GM18499 (cell line): ENCODE results near the gene CACNA1C.
"Not testable (repeated sequence)": the region's sequence is repeated elsewhere in the genome, so short reads cannot be mapped to it uniquely, and the experiment has no call there.

Experiments
- ATAC-seq: cut with Tn5 transposase; IDR thresholded peaks from one replicate; pipeline ENCODE4 v1.9.1; 2021; ENCODE audit warnings: moderate number of reproducible peaks; ENCODE audit not compliant: insufficient read depth, unreplicated experiment

Gene CACNA1C

GRCh38 chr12:2135661-2136418 lies 83.1 kb downstream of the CACNA1C start:
- not testable (repeated sequence) for ATAC-seq

DNA sequence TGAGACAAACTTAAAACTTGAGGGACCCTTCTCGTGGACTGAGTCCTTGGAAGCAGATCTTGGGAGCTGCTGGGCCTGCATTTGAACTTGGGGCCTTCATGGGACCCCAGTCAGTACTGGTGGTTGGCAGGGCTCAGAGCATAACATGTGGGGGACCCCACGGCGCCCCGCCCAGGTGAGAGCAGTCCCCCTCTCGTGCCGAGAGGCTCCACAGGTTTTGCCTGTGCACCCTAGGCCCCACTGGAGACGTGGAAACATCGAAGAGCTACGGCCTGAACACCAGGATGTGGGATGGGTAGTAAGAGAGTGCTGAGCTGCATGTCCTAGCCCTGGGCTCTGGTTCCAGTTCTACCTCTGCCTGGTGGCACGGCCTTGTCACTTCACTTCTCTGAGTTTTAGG lies 84.1 kb downstream of the CACNA1C start:
- ATAC-seq: no peak

DNA sequence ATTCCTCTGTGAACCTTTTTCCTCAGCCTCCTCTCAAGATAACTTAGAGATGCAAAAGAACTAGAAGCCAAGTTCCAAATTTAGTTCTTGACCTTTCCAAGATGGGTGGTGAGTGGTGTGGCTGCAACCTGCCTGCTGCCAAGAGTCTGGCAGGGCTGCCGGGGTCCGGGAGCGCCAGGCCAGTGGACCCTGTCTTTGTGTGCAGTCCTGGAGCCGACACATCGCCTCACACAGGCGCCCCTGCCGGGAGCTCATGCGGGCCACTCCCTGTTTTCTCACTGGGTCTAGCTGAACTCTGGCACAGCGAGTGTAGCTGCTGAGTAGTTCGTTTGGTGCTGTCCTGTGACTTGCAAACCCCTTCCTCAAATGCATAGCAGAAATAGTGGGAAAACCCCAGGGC lies 84.9 kb downstream of the CACNA1C start:
- no peak for ATAC-seq

DNA sequence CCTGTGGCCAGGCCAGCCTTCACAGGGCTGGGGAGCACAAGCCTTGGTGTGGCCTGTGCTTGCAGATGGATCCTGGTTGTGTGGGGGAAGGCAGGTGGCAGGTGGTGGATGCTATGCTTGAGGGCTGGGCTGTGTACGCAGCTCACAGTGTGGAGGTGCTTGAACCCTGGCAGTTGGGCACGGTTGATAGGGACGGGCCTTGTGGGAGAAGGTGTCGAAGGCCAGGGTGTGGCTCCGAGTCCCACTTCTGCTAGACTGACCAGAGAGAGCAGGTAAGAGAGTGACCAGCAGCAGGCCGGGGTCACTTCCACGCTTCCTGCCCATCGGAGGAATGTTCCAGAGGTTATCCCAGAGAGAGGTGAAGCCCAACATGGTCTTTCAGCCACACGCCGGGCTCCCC lies 85.5 kb downstream of the CACNA1C start:
- ATAC-seq: no peak

DNA sequence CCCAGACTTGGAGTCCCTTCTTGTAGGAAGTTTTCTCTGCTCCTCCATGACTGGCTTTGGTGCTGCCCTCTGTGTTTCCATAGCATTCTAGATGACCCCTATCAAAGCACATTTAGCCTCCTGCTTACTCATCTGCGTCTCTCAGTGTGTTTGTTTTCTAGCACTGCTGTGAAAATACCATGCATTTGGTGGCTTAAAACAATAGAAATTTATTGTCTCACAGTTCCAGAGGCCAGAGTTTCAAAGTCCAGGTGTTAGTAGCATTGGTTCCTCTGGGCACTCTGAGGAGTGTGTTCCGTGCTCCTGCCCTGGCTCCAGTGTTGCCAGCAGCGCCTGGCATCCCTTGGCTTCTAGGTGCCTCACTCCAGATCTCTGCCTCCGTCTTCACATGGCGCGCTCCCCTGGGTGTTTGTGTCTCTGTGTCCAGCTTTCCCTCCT lies 86.1 kb downstream of the CACNA1C start:
- no peak for ATAC-seq

- no peak for ATAC-seq
Measured at GRCh38 chr12:2139651-2140050, 86.9 kb downstream of the CACNA1C start.

GRCh38 chr12:2140858-2141519 lies 88.2 kb downstream of the CACNA1C start:
- no peak for ATAC-seq

- no peak for ATAC-seq
Measured at GRCh38 chr12:2142068-2142467, 89.3 kb downstream of the CACNA1C start.

GRCh38 chr12:2144951-2145350 lies 92.2 kb downstream of the CACNA1C start:
- ATAC-seq: no peak

DNA sequence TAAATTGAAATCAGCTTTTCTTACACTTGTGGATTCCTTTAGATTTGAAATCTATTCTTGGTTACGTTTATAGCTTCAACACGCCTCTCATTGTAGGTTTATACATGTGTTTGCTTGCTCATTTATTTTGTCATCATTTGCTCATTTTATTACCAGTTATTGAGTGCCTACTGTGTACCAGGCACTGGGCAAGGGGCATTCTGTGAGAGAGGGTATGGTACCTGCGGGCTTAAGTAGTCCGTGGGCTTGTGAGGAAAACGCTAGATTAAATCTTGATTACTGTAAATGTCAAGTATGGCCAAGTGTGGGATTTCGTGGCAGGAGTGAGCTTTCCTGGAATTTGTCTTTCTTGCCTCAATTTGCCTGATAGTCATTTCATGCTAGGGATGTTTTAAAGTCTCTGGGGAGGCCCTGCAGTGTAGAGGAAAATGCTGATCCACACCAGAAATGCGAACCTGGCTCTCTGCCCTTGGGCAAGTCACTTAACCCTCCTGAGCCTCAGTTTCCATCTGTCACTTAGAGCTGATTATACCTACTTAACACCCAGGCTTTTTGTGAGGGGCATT lies 92.7 kb downstream of the CACNA1C start:
- ATAC-seq: no peak

GRCh38 chr12:2147335-2147734 lies 94.5 kb downstream of the CACNA1C start:
- ATAC-seq: no peak

DNA sequence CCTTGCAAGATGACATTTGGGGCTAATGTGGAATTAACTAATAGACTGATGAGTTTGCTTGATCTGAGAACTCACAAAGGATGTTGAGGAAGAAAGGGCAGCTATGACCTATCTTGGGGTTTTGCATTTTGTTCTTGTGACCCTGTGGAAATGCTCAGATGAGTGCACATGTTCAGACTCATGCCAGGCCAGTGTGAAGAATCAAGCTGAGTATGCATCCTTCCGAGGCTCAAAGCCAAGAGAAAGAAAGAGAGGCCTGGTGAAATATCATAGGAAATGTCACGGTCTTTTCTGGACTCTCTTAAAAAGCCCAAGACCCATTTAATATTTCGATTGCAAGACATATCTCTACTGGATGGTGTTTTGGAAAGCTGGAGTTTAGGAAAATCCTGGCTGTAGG lies 96.3 kb downstream of the CACNA1C start:
- no peak for ATAC-seq

DNA sequence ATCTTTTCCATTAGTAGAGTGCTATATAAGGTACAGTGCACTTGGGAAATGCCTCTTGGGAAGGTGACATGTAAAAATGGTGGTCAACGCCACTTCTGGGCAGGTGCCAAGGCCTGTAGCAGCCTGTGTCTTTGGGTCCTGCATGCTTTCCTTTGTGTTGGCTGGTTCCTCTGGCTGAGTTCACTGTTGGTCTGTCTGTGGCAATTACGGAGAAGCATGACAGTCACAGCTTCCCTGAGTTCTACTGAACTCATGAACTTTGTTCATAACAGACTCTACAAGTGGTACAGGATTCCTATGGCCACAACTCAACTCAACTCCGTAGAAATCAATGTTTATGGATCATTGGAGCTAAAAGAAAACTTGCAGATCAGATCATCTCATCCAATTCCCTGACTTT lies 98.0 kb downstream of the CACNA1C start:
- ATAC-seq: no peak

DNA sequence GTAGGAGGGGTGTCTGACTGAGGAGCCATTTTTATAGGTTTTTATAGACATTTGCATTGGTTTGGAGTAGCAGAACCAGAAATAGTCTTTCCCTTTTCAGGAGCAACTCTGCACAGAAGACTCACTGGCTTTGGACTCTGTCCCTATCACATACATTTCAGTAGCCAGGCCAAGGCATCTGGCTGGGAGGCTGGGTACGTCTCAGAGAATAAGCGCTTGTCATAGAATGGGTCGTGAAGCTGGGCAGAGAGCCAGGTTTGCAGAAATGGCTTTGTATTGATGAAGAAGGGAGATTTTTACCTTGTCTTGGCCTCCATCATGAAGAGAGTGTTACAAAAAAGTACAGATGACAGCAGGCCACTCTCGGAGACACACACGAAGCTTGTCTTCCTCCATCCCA lies 98.6 kb downstream of the CACNA1C start:
- no peak for ATAC-seq

- ATAC-seq: no peak
Measured at GRCh38 chr12:2152134-2152533, 99.3 kb downstream of the CACNA1C start.

DNA sequence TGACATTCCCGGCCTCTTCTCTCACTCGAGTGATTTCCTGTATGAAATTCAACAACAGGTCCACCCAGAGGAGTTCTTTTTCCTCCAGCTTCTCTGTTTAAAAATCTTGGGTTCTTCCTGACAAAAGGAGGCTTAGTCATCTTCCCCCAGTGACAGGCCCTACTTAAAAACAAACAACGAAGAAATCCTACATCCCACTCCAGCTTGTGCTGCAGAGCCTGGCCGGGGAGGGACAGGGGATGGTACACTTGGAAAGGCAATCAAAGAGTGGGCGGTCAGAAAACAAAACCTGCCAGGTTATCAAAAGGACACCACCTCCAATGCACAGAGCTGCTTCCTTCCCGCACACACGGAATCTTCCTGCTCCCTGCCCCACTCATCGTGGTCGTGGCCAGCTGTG lies 101.3 kb downstream of the CACNA1C start:
- no peak for ATAC-seq

DNA sequence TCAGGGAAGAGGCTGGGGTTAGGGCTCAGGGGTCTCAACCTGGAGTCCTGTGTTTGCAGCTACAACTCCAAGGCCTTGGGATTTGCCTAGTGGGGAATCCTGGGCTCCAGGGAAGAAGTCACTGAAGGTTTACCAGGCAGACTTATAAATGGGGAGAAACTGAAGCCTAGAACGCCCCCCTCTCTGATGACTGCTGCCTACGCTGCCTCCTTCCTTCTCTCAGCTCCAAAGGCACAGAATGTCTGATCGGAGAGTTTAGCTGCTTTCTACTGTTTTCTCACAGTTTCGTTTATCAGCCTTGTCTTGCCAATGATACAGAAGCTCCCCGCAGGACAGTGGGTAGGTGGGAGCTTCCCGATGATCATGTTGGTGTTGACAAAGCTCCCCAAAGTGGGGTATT lies 101.7 kb downstream of the CACNA1C start:
- no peak for ATAC-seq

GRCh38 chr12:2156333-2156732 lies 103.5 kb downstream of the CACNA1C start:
- ATAC-seq: no peak

DNA sequence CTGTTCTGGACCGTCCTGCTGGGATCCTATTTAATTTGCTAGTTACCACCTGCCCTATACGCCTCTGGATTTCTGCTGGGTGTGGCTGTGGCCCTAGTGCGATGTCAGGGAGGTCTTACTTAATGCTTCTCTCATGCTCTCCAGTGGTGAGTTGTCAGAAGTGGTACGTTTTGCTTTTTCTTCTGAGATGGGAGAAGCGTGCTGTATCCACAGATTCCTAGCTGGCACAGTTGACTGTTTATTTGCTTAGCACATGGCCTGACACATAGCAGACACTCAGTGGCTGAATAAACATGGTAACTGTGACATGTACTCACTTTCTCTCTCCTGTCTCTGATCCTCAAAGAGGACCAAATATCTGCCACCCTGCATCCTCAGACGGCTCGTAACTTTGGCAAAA lies 107.3 kb downstream of the CACNA1C start:
- no peak for ATAC-seq

- no peak for ATAC-seq
Measured at GRCh38 chr12:2161473-2161872, 108.7 kb downstream of the CACNA1C start.

- ATAC-seq: no peak
Measured at GRCh38 chr12:2163177-2163941, 110.6 kb downstream of the CACNA1C start.
